ENCODE data around the gene RBM19. TPM values are rescaled to one million over a fixed set of nuclear protein-coding genes. Genes with fewer than 3 reads are reported as not detected.

RBM19 gene
- total RNA-seq, 2 donors from 2014 or later: 39.9 to 54.3 TPM

DNA sequence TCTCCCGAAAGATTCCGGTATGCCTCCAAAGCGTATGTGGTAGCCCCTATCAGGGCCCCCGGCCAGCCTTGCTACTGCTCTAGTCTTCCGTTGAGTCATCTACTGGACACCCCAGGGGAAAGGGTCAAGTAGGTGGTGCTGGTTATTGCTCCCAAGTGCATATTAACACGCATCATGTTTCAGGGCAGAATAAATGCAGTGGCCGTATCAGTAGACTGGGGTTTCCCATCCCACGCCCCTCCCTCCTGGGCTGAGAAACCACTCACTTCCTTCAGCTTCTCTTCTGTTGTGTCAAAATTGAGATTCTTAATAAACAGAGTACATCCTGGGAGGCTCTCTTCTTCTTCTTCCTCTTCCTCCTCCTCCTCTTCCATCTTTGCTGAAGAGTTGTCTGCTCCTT is 39.3 kb downstream of the RBM19 start:
- Histone ChIP-seq H3K4me1 (ENCODE audit: control insufficient read depth in 1 of 2, low read depth in 2 of 2) (peaks cover 0 to under 1% of the 10 kb centered on the region in 2 donors), H3K4me3 (no peak overlapping the region), H3K27me3 (replicated peaks; ENCODE audit: insufficient read depth) (no peaks in the 10 kb centered on the region), H3K36me3 (peaks cover 49% of the 10 kb centered on the region), H3K27ac (no peak overlapping the region), H3K9me3 (no peaks in the 10 kb centered on the region)
- TF ChIP-seq, protein P1, sequence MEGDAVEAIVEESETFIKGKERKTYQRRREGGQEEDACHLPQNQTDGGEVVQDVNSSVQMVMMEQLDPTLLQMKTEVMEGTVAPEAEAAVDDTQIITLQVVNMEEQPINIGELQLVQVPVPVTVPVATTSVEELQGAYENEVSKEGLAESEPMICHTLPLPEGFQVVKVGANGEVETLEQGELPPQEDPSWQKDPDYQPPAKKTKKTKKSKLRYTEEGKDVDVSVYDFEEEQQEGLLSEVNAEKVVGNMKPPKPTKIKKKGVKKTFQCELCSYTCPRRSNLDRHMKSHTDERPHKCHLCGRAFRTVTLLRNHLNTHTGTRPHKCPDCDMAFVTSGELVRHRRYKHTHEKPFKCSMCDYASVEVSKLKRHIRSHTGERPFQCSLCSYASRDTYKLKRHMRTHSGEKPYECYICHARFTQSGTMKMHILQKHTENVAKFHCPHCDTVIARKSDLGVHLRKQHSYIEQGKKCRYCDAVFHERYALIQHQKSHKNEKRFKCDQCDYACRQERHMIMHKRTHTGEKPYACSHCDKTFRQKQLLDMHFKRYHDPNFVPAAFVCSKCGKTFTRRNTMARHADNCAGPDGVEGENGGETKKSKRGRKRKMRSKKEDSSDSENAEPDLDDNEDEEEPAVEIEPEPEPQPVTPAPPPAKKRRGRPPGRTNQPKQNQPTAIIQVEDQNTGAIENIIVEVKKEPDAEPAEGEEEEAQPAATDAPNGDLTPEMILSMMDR (IDR thresholded peaks at IDR 0.05): no peak
- DNase-seq (ENCODE audit: low spot score): no peak
- no peak for ATAC-seq (ENCODE audit: insufficient number of reproducible peaks, low FRiP score, low read depth)

DNA sequence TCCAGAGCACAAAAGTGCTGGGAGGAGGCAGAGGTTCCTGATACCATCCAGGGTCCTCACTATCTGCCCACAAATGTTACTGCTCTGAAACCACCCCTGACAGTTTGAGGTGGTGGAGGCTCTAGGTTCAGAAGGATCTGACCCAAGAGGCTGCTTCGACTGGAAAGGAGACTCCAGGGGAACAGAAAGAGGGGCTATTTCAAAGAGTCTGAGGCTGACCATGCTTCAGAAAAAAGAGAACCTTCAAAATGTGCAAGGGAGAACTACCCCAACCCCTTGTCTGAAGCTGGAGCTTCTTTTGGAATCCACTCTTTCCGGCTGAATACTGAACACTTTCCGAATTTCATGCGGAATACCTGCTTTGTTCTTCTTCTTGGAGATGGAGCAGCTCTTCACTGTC is 41.8 kb downstream of the RBM19 start:
- peaks cover 59% of the 10 kb centered on the region for H3K36me3 ChIP-seq
- H3K4me3 ChIP-seq: no peak overlapping the region
- DNase-seq (ENCODE audit: low spot score): no peak
- no peaks in the 10 kb centered on the region for H3K4me1 ChIP-seq (ENCODE audit: control insufficient read depth in 1 of 2, low read depth in 2 of 2)
- no peaks in the 10 kb centered on the region for H3K9me3 ChIP-seq
- TF ChIP-seq, protein P1 (IDR thresholded peaks at IDR 0.05): no peak
- H3K27ac ChIP-seq: no peak overlapping the region
- H3K27me3 ChIP-seq (replicated peaks; ENCODE audit: insufficient read depth): no peaks in the 10 kb centered on the region
- no peak for ATAC-seq (ENCODE audit: insufficient number of reproducible peaks, low FRiP score, low read depth)

DNA sequence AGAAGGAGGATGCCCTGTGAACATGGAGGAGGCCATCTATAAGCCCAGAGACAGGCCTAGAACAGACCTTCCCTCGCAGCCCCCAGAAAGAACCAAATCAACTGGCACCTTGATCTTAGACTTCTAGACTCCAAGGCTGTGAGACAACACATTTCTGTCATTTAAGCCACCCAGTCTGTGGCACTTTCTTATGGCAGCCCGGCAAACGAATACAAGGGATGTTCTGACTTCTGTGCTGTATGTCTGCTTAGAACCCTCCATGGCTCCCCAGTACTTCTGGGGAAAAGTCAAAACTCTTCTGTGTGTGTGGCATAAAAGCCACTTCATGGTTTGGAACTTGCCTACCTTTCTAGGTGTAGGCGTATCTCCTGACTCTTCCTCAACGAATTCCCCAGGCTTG is 42.9 kb downstream of the RBM19 start:
- TF ChIP-seq, protein P1 (IDR thresholded peaks at IDR 0.05): no peak
- Histone ChIP-seq H3K4me1 (ENCODE audit: control insufficient read depth in 1 of 2, low read depth in 2 of 2) (no peaks in the 10 kb centered on the region), H3K4me3 (no peak overlapping the region), H3K27ac (no peak overlapping the region), H3K36me3 (peaks cover 59% of the 10 kb centered on the region), H3K27me3 (replicated peaks; ENCODE audit: insufficient read depth) (no peaks in the 10 kb centered on the region), H3K9me3 (no peaks in the 10 kb centered on the region)
- DNase-seq (ENCODE audit: low spot score): no peak
- no peak for ATAC-seq (ENCODE audit: insufficient number of reproducible peaks, low FRiP score, low read depth)

DNA sequence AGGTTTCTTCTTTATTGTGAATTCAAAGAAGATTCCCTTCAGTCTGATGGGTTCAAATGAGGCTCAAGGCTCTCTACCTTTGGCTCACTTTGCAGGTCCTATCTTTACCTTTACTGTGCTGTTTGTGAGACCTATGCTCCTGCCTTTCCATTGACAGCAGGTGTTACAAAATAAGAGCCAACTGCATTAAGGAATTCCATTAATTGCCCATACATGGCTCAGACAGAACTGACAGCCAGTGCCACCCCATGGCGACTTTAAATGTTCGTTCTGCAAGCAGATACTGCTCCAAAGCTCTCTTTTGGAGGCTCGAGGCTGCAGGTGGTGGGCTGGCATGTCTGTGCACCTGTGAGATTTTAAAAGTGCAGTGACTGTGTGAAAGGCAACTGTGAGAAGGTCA is 44.7 kb downstream of the RBM19 start:
- ATAC-seq (ENCODE audit: insufficient number of reproducible peaks, low FRiP score, low read depth): no peak
- TF ChIP-seq, protein P1 (IDR thresholded peaks at IDR 0.05): no peak
- no peak overlapping the region for H3K4me3 ChIP-seq
- no peaks in the 10 kb centered on the region for H3K9me3 ChIP-seq
- no peak overlapping the region for H3K27ac ChIP-seq
- no peaks in the 10 kb centered on the region for H3K27me3 ChIP-seq (replicated peaks; ENCODE audit: insufficient read depth)
- no peaks in the 10 kb centered on the region for H3K4me1 ChIP-seq (ENCODE audit: control insufficient read depth in 1 of 2, low read depth in 2 of 2)
- H3K36me3 ChIP-seq: peaks cover 62% of the 10 kb centered on the region
- no peak for DNase-seq (ENCODE audit: low spot score)

DNA sequence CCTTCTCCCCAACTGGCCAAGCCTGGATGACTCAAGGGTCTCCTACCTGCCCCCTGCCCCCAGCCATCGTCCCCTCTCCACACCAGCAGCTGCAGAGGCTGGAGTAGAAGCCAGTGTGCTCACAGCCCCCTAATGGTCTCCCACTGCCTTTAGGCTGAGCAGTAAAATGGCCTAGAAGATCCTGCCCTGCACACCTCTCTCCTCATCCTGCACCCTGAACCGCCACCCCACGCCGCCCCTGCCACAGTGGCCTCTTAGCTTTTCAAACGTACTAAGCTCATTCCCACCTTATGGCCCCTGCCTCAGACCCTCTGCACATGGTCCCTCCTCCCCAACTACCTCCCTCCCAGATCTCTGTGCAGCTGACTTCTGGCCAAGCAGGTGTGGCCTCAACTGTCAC is 46.3 kb downstream of the RBM19 start:
- Histone ChIP-seq H3K4me3 (no peak overlapping the region), H3K27me3 (replicated peaks; ENCODE audit: insufficient read depth) (no peaks in the 10 kb centered on the region), H3K36me3 (peaks cover 52% of the 10 kb centered on the region), H3K9me3 (no peaks in the 10 kb centered on the region), H3K4me1 (ENCODE audit: control insufficient read depth in 1 of 2, low read depth in 2 of 2) (no peaks in the 10 kb centered on the region), H3K27ac (no peak overlapping the region)
- ATAC-seq (ENCODE audit: insufficient number of reproducible peaks, low FRiP score, low read depth) (no peak), DNase-seq (ENCODE audit: low spot score) (no peak)
- TF ChIP-seq, protein P1 (IDR thresholded peaks at IDR 0.05): no peak
